OCI-LY7 (cell line): ENCODE results near the gene TULP4.

Experiments used
- CTCF ChIP-seq: fragments of 200-600 bp; sonication (generic); conservative IDR thresholded peaks from 2 replicates; pipeline ENCODE4 v1.5.1; 2014; ENCODE audit warnings: mild to moderate bottlenecking, antibody characterized with exemption, low read length, moderate library complexity, mixed read lengths
- EZH2phosphoT487 ChIP-seq: fragments of 200-600 bp; sonication (generic); IDR thresholded peaks from 2 replicates; pipeline ENCODE4 v1.6.1; 2018; ENCODE audit warnings: low read depth, borderline replicate concordance, mild to moderate bottlenecking, mixed run types, antibody characterized with exemption, low read length, moderate library complexity, mixed read lengths

- TF ChIP-seq CTCF (no peak), EZH2phosphoT487 (no peak)
Observed at GRCh38 chr6:158388727-158389126, 76.5 kb downstream of the TULP4 start.
